Neuronal stem cell (in vitro differentiated cells): ENCODE measurements around the gene MAPKAP1.

Source experiments
- DNase-seq: peaks from one replicate; pipeline ENCODE4 v3.0.0-alpha.2; 2013; ENCODE audit warnings: low spot score
- H2AFZ ChIP-seq: one replicate; pipeline ENCODE4 v1.6.1; 2013; ENCODE audit warnings: mild to moderate bottlenecking, low read length, inconsistent platforms
- H2AK5ac ChIP-seq: 2 replicates; pipeline ENCODE4 v1.6.1; 2013; ENCODE audit warnings: low read depth, mild to moderate bottlenecking, inconsistent platforms, low read length, moderate library complexity, mixed read lengths
- H2BK120ac ChIP-seq: 2 replicates; pipeline ENCODE4 v1.6.1; 2013; ENCODE audit warnings: low read depth, mild to moderate bottlenecking, inconsistent platforms, low read length, moderate library complexity, mixed read lengths
- H2BK12ac ChIP-seq: one replicate; pipeline ENCODE4 v1.6.1; 2013; ENCODE audit warnings: low read length, inconsistent platforms
- H2BK15ac ChIP-seq: 2 replicates; pipeline ENCODE4 v1.6.1; 2013; ENCODE audit warnings: mild to moderate bottlenecking, low read length, inconsistent platforms, mixed read lengths
- H2BK5ac ChIP-seq: one replicate; pipeline ENCODE4 v1.6.1; 2013; ENCODE audit warnings: inconsistent platforms, mild to moderate bottlenecking, low read length, moderate library complexity
- H3K14ac ChIP-seq: one replicate; pipeline ENCODE4 v1.6.1; 2013; ENCODE audit warnings: low read length, inconsistent platforms
- H3K18ac ChIP-seq: 2 replicates; pipeline ENCODE4 v1.6.1; 2013; ENCODE audit warnings: low read length, inconsistent platforms
- H3K23ac ChIP-seq: 2 replicates; pipeline ENCODE4 v1.6.1; 2013; ENCODE audit warnings: low read depth, mild to moderate bottlenecking, mixed read lengths, low read length, inconsistent platforms; ENCODE audit not compliant: poor library complexity
- H3K27ac ChIP-seq: replicated peaks from 3 replicates; pipeline ENCODE4 v1.5.1; 2013; ENCODE audit warnings: low read length, inconsistent platforms
- H3K27me3 ChIP-seq, 3 experiments: 2 replicates each; pipeline ENCODE4 v1.6.1; 2013; ENCODE audit warnings: low read length in 3 of 3, mild to moderate bottlenecking in 2 of 3, inconsistent platforms in 1 of 3, low read depth in 1 of 3, mixed read lengths in 1 of 3, moderate library complexity in 1 of 3; ENCODE audit not compliant: control insufficient read depth in 3 of 3, insufficient read depth in 3 of 3
- H3K36me3 ChIP-seq, 2 donors: replicated peaks in 1 of 2; 2 replicates each; pipeline ENCODE4 v1.6.1; 2013; ENCODE audit warnings: low read length in 2 of 2; ENCODE audit not compliant: control insufficient read depth in 2 of 2, insufficient read depth in 2 of 2
- H3K4ac ChIP-seq: 2 replicates; pipeline ENCODE4 v1.6.1; 2013; ENCODE audit warnings: inconsistent platforms, mild to moderate bottlenecking, low read length, moderate library complexity
- H3K4me1 ChIP-seq, 2 donors: 1 replicate in 1 of 2; 2 replicates in 1 of 2; pipeline ENCODE4 v1.6.1; 2013; ENCODE audit warnings: low read length in 2 of 2, low read depth in 1 of 2; ENCODE audit not compliant: control insufficient read depth in 2 of 2, insufficient read depth in 1 of 2
- H3K4me2 ChIP-seq: one replicate; pipeline ENCODE4 v1.6.1; 2013; ENCODE audit warnings: mild to moderate bottlenecking, low read length, inconsistent platforms; ENCODE audit not compliant: insufficient read depth, poor library complexity, severe bottlenecking
- H3K4me3 ChIP-seq, 2 donors: 2 replicates each; pipeline ENCODE4 v1.5.1; 2013; ENCODE audit warnings: low read length in 2 of 2, mild to moderate bottlenecking in 2 of 2, inconsistent platforms in 1 of 2, moderate library complexity in 1 of 2
- H3K79me1 ChIP-seq: one replicate; pipeline ENCODE4 v1.6.1; 2013; ENCODE audit warnings: low read depth, mild to moderate bottlenecking, inconsistent platforms, low read length, moderate library complexity
- H3K9ac ChIP-seq: one replicate; pipeline ENCODE4 v1.6.1; 2013; ENCODE audit warnings: mild to moderate bottlenecking, low read depth, low read length, inconsistent platforms; ENCODE audit not compliant: poor library complexity
- H3K9me3 ChIP-seq, 2 donors: replicated peaks in 1 of 2; 2 replicates each; pipeline versions ENCODE3 to v1.6.1; 2013; ENCODE audit warnings: low read length in 2 of 2, mild to moderate bottlenecking in 2 of 2, inconsistent platforms in 1 of 2, low read depth in 1 of 2, mixed read lengths in 1 of 2, moderate library complexity in 1 of 2; ENCODE audit not compliant: control insufficient read depth in 2 of 2, insufficient read depth in 1 of 2
- H4K8ac ChIP-seq: one replicate; pipeline ENCODE4 v1.6.1; 2013; ENCODE audit warnings: low read depth, mild to moderate bottlenecking, inconsistent platforms, low read length, moderate library complexity
- H4K91ac ChIP-seq: one replicate; pipeline ENCODE4 v1.6.1; 2013; ENCODE audit warnings: low read length, low read depth, mild to moderate bottlenecking, inconsistent platforms; ENCODE audit not compliant: poor library complexity
- WGBS, 2 donors: extraction: QIAGEN DNeasy Blood & Tissue Kit; methylation state at CpG; one replicate each; pipeline ENCODE4 v1.1.7; 2013; ENCODE audit warnings: missing lambda C conversion rate in 2 of 2, mixed read lengths in 1 of 2; ENCODE audit not compliant: insufficient read length in 2 of 2, insufficient replicate concordance in 1 of 2; ENCODE audit errors: extremely low coverage in 2 of 2; 5-methylcytosine and 5-hydroxymethylcytosine counted together

The MAPKAP1 gene

DNA sequence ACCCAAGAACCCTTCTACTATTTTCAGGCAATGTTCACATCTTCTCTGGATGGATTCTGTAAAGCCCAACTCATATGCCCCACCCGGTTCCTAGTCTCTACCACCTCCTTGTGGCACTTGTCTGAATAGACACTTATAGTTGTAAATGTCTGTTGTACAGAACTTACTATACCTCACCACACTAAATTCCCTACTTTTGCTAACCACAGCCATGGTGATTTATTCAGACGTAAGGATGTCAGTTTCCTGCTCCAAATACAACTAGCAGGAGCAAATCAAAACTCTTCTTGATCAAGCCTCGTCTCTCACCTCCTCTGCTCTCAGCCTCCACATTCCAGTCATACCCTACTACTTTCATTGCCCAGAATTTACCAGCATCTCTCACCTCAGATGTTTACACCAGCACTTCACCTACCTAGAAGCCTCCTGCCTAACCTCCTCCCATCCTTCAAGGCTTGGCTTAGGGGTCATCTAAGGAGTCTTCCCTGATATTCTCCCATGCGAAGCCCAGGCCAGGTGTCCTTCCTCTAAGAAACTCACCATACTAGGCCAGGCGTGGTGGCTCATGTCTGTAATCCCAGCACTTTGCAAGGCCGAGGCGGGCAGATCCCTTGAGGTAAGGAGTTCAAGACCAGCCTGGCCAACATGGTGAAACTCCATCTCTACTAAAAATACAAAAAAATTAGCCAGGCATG lies 75.5 kb downstream of the MAPKAP1 start:
- Histone ChIP-seq H4K91ac (no peak overlapping the region), H3K4me3 (no peak overlapping the region), H3K4me1 (peaks cover 0 to 3% of the 10 kb centered on the region in 2 donors), H3K23ac (no peak overlapping the region), H3K36me3 (no peaks in the 10 kb centered on the region), H3K18ac (no peak overlapping the region), H3K79me1 (peaks cover 2% of the 10 kb centered on the region), H2AFZ (no peak overlapping the region), H3K27ac (no peak overlapping the region), H3K4ac (no peak overlapping the region), H3K9ac (no peak overlapping the region), H2BK120ac (no peak overlapping the region), H2BK12ac (no peak overlapping the region), H3K27me3 (no peaks in the 10 kb centered on the region), H3K9me3 (no peaks in the 10 kb centered on the region), H2AK5ac (no peak overlapping the region), H2BK5ac (no peak overlapping the region), H4K8ac (no peak overlapping the region), H3K4me2 (no peak overlapping the region), H3K14ac (no peak overlapping the region), H2BK15ac (no peak overlapping the region)
- DNase-seq, result no peak
- no CpG with 5 or more reads among the region's 7 CpGs for WGBS, 2 donors

- Histone ChIP-seq H2BK12ac (no peak overlapping the region), H3K4me1 (peaks cover 0 to 3% of the 10 kb centered on the region in 2 donors), H2AK5ac (no peak overlapping the region), H3K4ac (no peak overlapping the region), H4K91ac (no peak overlapping the region), H3K14ac (no peak overlapping the region), H3K4me2 (no peak overlapping the region), H3K36me3 (no peaks in the 10 kb centered on the region), H3K27me3 (no peaks in the 10 kb centered on the region), H3K9ac (no peak overlapping the region), H3K9me3 (no peaks in the 10 kb centered on the region), H2BK120ac (no peak overlapping the region), H3K23ac (no peak overlapping the region), H2BK5ac (no peak overlapping the region), H3K4me3 (no peak overlapping the region), H4K8ac (no peak overlapping the region), H2BK15ac (no peak overlapping the region), H3K27ac (no peak overlapping the region), H3K79me1 (peaks cover 2% of the 10 kb centered on the region), H2AFZ (no peak overlapping the region), H3K18ac (no peak overlapping the region)
- WGBS, 2 donors, result no CpG with 5 or more reads among the region's 1 CpG
- no peak for DNase-seq
These were observed 76.6 kb downstream of the MAPKAP1 start for GRCh38 chr9:125630436-125630835.

GRCh38 chr9:125629446-125629845 lies 77.6 kb downstream of the MAPKAP1 start:
- Histone ChIP-seq H3K79me1 (peaks cover 2% of the 10 kb centered on the region), H4K8ac (no peak overlapping the region), H3K18ac (no peak overlapping the region), H3K9ac (no peak overlapping the region), H2AFZ (no peak overlapping the region), H3K36me3 (no peaks in the 10 kb centered on the region), H3K4ac (no peak overlapping the region), H2BK120ac (no peak overlapping the region), H2BK5ac (no peak overlapping the region), H3K4me3 (no peak overlapping the region), H3K4me2 (no peak overlapping the region), H3K23ac (no peak overlapping the region), H3K4me1 (peaks cover 0 to 3% of the 10 kb centered on the region in 2 donors), H3K9me3 (no peaks in the 10 kb centered on the region), H2BK15ac (no peak overlapping the region), H4K91ac (no peak overlapping the region), H3K14ac (no peak overlapping the region), H3K27me3 (no peaks in the 10 kb centered on the region), H2BK12ac (no peak overlapping the region), H3K27ac (no peak overlapping the region), H2AK5ac (no peak overlapping the region)
- DNase-seq, result no peak
- no CpG with 5 or more reads among the region's 3 CpGs for WGBS, 2 donors

GRCh38 chr9:125626187-125626586 lies 80.8 kb downstream of the MAPKAP1 start:
- Histone ChIP-seq H3K9me3 (peaks cover 0 to 1% of the 10 kb centered on the region in 2 donors), H3K4me3 (no peak overlapping the region), H4K8ac (no peak overlapping the region), H4K91ac (no peak overlapping the region), H2BK12ac (no peak overlapping the region), H3K27me3 (no peaks in the 10 kb centered on the region), H3K23ac (no peak overlapping the region), H2AK5ac (no peak overlapping the region), H3K4ac (no peak overlapping the region), H3K18ac (no peak overlapping the region), H3K79me1 (peaks cover 2% of the 10 kb centered on the region), H3K9ac (no peak overlapping the region), H3K36me3 (no peaks in the 10 kb centered on the region), H3K27ac (no peak overlapping the region), H3K14ac (no peak overlapping the region), H2AFZ (no peak overlapping the region), H2BK15ac (no peak overlapping the region), H2BK120ac (no peak overlapping the region), H2BK5ac (no peak overlapping the region), H3K4me2 (no peak overlapping the region), H3K4me1 (no peaks in the 10 kb centered on the region)
- no peak for DNase-seq
